GM20431 (cell line): Measurements from ENCODE around the gene LTB4R.

Experiments
- in situ Hi-C: fragments of 300-500 bp; cut with MseI, MboI; formaldehyde crosslinking; loops from one replicate; pipeline ENCODE4 v1.15.0; 2020; ENCODE audit warnings: low sequenced_read_pairs; ENCODE audit not compliant: unreplicated experiment

LTB4R gene

GRCh38 chr14:24310646-24311604 is at the start of gene LTB4R:
Gene LTB4R, plus strand, starts transcription at chr14:24311502. Its CDS starts 4,150 bp downstream, at chr14:24315652.
- in situ Hi-C loops, result no loop called here

GRCh38 chr14:24261969-24262327 is 49.4 kb upstream of the LTB4R start:
- in situ Hi-C loops, result no loop called here

- in situ Hi-C loops, result no loop called here
Observed at GRCh38 chr14:24262821-24263733, 48.2 kb upstream of the LTB4R start, which contains the start of gene TGM1. Gene TGM1, minus strand, starts transcription at chr14:24263177. Its CDS starts 825 bp downstream, at chr14:24262352.

- in situ Hi-C loops, result no loop called here
Observed at GRCh38 chr14:24263848-24264247, 47.5 kb upstream of the LTB4R start.

GRCh38 chr14:24264298-24264697 is 47.0 kb upstream of the LTB4R start:
- in situ Hi-C loops, result no loop called here

- in situ Hi-C loops, result no loop called here
Observed at GRCh38 chr14:24266344-24267244, 44.7 kb upstream of the LTB4R start.

GRCh38 chr14:24267516-24267915 is 43.8 kb upstream of the LTB4R start:
- in situ Hi-C loops, result no loop called here

GRCh38 chr14:24268225-24268624 is 43.1 kb upstream of the LTB4R start:
- in situ Hi-C loops, result no loop called here

- in situ Hi-C loops, result no loop called here
Observed at GRCh38 chr14:24269368-24269767, 41.9 kb upstream of the LTB4R start.

- in situ Hi-C loops, result no loop called here
Observed at GRCh38 chr14:24269910-24270536, 41.3 kb upstream of the LTB4R start.

- in situ Hi-C loops, result no loop called here
Observed at GRCh38 chr14:24270537-24271133, 40.7 kb upstream of the LTB4R start.

- in situ Hi-C loops, result no loop called here
Observed at GRCh38 chr14:24271134-24271833, 40.0 kb upstream of the LTB4R start, which contains the start of gene RABGGTA. Gene RABGGTA, minus strand, starts transcription at chr14:24271597. Its CDS starts 482 bp downstream, at chr14:24271115.

GRCh38 chr14:24271834-24272263 is 39.5 kb upstream of the LTB4R start:
- in situ Hi-C loops, result no loop called here

GRCh38 chr14:24272467-24272866 is 38.8 kb upstream of the LTB4R start:
- in situ Hi-C loops, result no loop called here

- in situ Hi-C loops, result no loop called here
Observed at GRCh38 chr14:24273422-24273998, 37.8 kb upstream of the LTB4R start.

- in situ Hi-C loops, result no loop called here
Observed at GRCh38 chr14:24274101-24274543, 37.2 kb upstream of the LTB4R start.

- in situ Hi-C loops, result no loop called here
Observed at GRCh38 chr14:24277071-24277470, 34.2 kb upstream of the LTB4R start.
